Endothelial cell of hepatic sinusoid (primary cell): ENCODE results near the gene ANKRD16.
"Not testable (repeated sequence)": the region's sequence is repeated elsewhere in the genome, so short reads cannot be mapped to it uniquely, and the experiment has no call there.

Experiments used
- in situ Hi-C: cut with HindIII; loops from 2 replicates; pipeline ENCODE4 v1.10.0; 2017; ENCODE audit warnings: low sequenced_read_pairs

ANKRD16 gene

GRCh38 chr10:5889624-5890451 is at the start of gene ANKRD16, which contains the start of gene FBH1:
ANKRD16 (minus strand) TSS chr10:5889893; CDS start chr10:5889354, 539 bp downstream.
FBH1 (plus strand) TSS chr10:5890243; CDS start chr10:5890346, 103 bp downstream.
- in situ Hi-C loops, result no loop called here

DNA sequence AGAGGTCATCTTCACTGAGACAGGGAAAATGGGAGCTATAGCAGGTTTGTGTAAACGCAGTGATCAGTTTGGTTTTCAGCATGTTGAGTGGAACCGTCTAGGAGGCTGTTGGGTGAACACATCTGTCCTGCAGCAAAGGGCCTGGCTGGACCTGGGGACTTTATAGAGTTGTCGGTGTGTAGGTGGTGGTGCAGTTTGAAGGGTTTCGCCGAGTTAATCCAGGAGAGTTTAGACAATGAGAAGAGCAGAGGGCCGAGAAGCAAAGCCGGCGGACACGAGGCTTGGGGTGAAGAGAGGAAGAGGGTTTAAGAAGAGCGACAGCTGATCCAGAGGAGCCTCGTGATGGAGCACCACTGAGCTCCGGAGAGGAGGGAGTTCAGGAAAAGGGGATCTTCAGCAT is 48.6 kb upstream of the ANKRD16 start:
- in situ Hi-C loops, result no loop called here

DNA sequence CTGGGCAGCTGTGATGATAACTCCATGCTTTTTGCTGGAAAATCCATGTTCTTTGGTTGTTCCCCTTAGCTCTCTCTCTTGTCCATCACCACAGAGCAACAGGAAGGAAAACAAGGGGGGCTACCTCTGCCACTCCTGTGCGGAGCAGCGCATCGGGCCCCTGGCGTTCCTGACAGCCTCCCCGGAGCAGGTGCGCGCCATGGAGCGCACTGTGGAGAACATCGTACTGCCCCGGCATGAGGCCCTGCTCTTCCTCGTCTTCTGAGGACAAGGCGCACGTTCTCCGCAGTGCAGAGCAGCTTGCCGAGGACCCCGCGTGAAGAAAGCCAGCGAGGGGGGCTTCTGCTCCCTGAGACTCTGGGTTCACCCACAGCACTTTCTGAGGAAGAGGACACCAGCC is 47.3 kb upstream of the ANKRD16 start:
- in situ Hi-C loops, result no loop called here

DNA sequence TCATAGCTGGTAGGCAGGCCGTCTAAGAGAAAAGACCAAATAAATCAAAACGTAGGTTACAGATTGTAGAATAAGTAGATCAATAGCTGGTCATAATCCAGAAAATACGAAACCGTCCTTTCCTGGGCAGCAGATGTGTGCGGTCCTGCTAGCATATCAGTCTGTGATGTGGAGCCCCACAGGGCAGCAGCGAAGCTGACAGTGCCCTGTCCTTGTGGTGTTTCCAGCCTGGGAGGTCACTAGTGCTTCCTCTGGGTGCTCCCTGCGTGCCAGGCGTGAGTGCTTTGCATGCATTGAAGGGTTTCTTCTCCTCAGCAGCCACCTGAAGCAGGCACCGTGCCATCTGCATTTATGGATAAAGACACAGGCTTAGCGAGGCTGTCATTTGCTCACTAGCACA is 45.9 kb upstream of the ANKRD16 start:
- in situ Hi-C loops, result no loop called here

DNA sequence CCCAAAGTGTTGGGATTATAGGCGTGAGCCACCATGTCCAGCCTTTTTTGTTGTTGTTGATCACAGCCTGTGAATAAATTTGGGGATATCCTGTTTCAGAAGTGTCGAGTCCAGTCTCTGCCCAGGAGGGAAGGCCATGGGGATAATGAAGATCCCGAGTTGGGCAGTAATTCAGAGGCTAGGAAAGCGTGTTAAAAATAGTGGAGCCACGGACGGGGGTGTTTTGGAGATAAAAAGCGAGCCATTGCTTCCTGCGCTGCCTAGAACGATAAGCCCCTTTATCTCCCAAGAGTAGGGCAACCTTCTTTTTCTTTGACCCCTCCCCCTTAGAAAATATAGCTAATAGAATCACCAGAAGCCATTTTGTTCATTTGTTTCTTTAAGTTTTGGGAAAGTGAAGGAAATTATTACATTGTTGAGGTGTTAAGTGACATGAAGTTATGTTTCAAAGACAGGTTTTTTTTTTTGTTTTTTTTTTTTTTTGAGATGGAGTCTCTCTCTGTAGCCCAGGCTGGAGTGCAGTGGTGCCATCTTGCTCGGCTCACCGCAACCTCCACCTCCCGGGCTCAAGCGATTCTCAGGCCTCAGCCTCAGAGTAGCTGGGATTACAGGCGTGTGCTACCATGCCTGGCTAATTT is 44.3 kb upstream of the ANKRD16 start:
- in situ Hi-C loops, result no loop called here

DNA sequence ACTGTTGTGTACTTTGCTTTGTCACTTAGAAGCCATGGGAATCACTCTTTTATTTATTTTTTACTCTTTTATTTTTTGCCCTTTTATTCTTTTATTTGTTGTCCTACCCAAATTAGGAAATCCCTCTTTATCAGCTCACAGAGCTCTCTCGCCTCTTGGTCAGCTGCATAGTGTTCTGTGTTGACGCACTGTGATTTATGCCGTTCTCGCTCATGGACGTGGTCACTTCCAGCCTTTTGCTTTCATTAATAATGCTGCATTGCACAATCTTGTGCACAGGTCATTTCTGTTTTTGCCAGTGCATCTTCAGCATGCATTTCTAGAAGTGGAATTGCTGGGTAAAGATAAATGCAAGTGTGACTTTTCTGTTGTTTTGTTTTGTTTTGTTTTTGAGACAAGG is 42.7 kb upstream of the ANKRD16 start:
- in situ Hi-C loops, result no loop called here

DNA sequence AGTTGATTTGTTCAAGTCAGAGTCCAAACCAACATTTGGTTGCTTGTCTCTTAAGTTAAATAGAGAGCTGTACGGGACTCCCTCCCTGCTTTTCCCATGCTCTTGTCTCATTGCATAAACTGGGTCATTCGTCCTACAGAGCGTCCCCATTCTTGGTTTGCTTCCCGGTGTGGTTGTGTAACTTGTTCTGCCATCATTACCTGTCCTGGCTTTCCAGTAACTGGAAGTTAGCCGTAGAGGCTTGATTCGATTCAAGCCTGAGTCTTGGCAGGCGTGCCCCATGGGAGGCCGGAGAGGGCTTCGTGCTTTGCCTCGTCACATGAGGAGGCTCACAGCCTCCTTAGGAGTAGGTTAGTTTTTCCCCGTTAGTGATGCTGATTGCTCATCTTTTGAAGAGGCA is 40.6 kb upstream of the ANKRD16 start:
- in situ Hi-C loops, result no loop called here

- in situ Hi-C loops, result no loop called here
Measured at GRCh38 chr10:5929442-5929841, 39.7 kb upstream of the ANKRD16 start.

DNA sequence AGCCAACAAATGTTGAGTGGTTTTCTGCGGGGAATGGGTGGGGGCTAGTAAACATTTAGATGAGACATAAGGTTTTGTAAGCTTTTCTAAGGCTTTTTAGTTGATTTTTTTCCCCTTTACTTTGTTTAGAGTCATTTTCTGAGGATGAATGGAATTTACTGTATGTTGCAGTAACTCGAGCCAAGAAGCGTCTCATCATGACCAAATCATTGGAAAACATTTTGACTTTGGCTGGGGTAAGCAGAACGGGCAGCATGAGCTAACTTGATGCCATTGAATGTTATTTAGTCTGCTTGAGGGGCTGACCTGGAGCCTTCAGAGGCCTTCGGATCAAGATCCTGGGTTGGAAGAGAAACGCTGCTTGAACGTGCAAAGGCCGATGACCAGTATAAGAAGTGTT is 37.6 kb upstream of the ANKRD16 start:
- in situ Hi-C loops, result no loop called here

GRCh38 chr10:5924889-5925288 is 35.2 kb upstream of the ANKRD16 start:
- in situ Hi-C loops, result no loop called here

- in situ Hi-C loops, result no loop called here
Measured at GRCh38 chr10:5921746-5922145, 32.1 kb upstream of the ANKRD16 start.

DNA sequence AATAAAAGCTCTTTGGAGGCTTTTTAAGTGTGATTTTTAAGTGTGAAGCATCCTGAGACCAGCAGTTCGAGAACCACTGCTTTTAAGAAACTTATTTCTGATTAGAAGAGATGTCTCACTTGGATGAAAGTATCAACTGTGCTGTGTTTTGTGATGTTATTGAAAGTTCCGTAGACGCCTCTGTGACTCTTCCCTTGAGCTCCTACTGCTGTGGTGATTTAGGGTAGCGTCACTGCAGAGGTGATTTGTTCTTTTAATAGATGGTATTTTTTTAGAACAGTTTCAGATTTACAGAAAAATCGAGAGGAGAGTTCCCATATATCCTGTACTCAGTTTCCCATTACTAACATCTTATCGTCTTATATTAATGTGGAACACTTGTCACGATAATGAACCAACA is 29.9 kb upstream of the ANKRD16 start:
- in situ Hi-C loops, result loop anchor here (5.0 kb wide), 1 partner anchor 112 kb away; no protein-coding TSS in a partner anchor

DNA sequence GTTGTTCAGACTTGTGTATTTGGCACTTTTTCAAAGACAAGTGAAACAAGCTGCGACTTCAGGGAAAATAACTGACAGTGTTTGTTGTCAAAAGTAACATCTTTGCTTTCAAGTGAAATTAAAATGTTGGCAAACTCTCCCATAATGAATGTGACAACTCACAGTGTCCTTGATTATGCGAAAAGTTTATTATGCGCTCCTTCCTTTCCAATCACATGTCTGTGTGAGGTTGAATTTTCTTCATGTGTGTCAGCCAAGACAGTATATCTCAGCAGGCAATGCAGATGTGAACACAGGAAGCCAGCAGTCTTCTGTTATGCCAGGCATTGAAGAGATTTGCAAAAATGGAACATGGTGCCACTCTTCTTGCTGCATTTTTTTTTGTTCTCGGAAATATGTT is 29.1 kb upstream of the ANKRD16 start:
- in situ Hi-C loops, result loop anchor here (5.0 kb wide), 1 partner anchor 111 kb away; no protein-coding TSS in a partner anchor

- in situ Hi-C loops, result loop anchor here (5.0 kb wide), 1 partner anchor 110 kb away; no protein-coding TSS in a partner anchor
Measured at GRCh38 chr10:5917305-5917704, 27.6 kb upstream of the ANKRD16 start.

- in situ Hi-C loops, result loop anchor here (5.0 kb wide), 1 partner anchor 108 kb away; no protein-coding TSS in a partner anchor
Measured at GRCh38 chr10:5915451-5915850, 25.8 kb upstream of the ANKRD16 start.

- in situ Hi-C loops, result no loop called here
Measured at GRCh38 chr10:5913736-5914135, 24.0 kb upstream of the ANKRD16 start.

DNA sequence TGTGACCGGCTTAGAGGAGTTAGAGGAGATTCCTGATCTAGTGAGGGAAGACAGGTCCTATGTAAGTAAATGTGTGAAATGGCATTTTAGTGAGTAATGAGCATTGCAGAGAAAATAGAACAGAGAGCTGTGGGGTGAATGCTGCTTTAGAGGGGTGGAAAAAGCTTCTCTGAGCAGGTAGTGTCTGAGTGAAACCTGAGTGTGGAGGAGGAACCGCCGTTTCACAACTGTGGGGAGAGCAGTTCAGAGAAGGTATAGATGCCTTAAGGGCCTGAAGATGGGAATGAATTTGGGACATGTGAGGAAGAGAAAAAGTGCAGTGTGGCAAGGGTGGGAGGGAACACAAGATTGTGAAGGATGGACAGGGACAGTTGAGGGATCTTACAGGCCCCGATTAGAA is 22.0 kb upstream of the ANKRD16 start:
- in situ Hi-C loops, result no loop called here

GRCh38 chr10:5910323-5911100 is 20.8 kb upstream of the ANKRD16 start:
- in situ Hi-C loops, result no loop called here

GRCh38 chr10:5908676-5909075 is 19.0 kb upstream of the ANKRD16 start:
- in situ Hi-C loops, result not testable (repeated sequence)

GRCh38 chr10:5906651-5907050 is 17.0 kb upstream of the ANKRD16 start:
- in situ Hi-C loops, result no loop called here

DNA sequence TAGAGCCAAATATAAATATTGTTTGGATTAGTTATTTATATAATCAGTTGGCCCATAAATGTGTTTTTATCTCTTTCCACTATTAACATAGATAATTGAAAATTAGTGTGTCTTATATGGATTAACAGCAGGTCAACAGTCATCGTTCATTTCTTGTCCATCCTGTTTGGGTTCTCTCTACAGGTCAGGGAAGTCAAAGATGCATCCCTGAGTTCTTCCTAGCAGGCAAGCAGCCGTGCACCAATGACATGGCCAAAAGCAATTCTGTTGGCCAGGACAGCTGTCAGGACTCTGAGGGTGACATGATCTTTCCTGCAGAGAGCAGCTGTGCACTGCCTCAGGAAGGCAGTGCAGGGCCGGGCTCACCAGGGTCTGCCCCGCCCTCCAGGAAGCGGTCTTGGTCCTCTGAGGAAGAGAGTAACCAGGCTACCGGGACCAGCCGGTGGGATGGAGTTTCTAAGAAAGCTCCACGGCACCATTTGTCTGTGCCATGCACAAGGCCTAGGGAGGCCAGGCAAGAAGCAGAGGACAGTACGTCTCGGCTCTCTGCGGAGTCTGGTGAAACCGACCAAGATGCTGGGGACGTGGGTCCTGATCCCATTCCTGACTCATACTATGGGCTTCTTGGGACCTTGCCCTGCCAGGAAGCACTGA is 16.3 kb upstream of the ANKRD16 start:
- in situ Hi-C loops, result no loop called here
